Parathyroid adenoma (tissue), 2 donors: ENCODE measurements around the gene STON1.
A peak's percentile ranks its signal among the peaks of the same experiment; 100 is the strongest.

Source experiments
- H2AFZ ChIP-seq: fragments of 300-600 bp; sonication (generic); one replicate; pipeline ENCODE4 v1.7.0; 2017; ENCODE audit warnings: antibody characterized with exemption, mild to moderate bottlenecking
- H3K27ac ChIP-seq: fragments of 300-600 bp; sonication (generic); one replicate; pipeline ENCODE4 v1.7.0; 2017
- H3K27me3 ChIP-seq: fragments of 300-600 bp; sonication (generic); one replicate; pipeline ENCODE4 v1.7.0; 2017; ENCODE audit warnings: low read length; ENCODE audit not compliant: control insufficient read depth, insufficient read depth
- H3K36me3 ChIP-seq: fragments of 300-600 bp; sonication (generic); one replicate; pipeline ENCODE4 v1.7.0; 2017; ENCODE audit warnings: low read length; ENCODE audit not compliant: control insufficient read depth, insufficient read depth
- H3K4me1 ChIP-seq: fragments of 300-600 bp; sonication (generic); one replicate; pipeline ENCODE4 v1.7.0; 2017; ENCODE audit warnings: control low read depth
- H3K4me2 ChIP-seq: fragments of 300-600 bp; sonication (generic); one replicate; pipeline ENCODE4 v1.7.0; 2017; ENCODE audit warnings: low read length
- H3K4me3 ChIP-seq: fragments of 300-600 bp; sonication (generic); one replicate; pipeline ENCODE4 v1.7.0; 2017; ENCODE audit warnings: low read depth, low read length
- H3K79me2 ChIP-seq: fragments of 300-600 bp; sonication (generic); one replicate; pipeline ENCODE4 v1.7.0; 2017; ENCODE audit warnings: control low read depth
- H3K9ac ChIP-seq: fragments of 300-600 bp; sonication (generic); one replicate; pipeline ENCODE4 v1.7.0; 2017; ENCODE audit warnings: mild to moderate bottlenecking
- H3K9me3 ChIP-seq: fragments of 300-600 bp; sonication (generic); one replicate; pipeline ENCODE4 v1.7.0; 2017; ENCODE audit warnings: low read length; ENCODE audit not compliant: control insufficient read depth
- CTCF ChIP-seq: fragments of 300-600 bp; sonication (generic); IDR thresholded peaks from one replicate; pipeline ENCODE4 v1.7.0; 2017; ENCODE audit warnings: antibody characterized with exemption, mild to moderate bottlenecking
- donor health status: primary hyperparathyroidism.

The STON1 gene

GRCh38 chr2:48532174-48532573 lies 2.2 kb downstream of the STON1 start:
- H3K9ac ChIP-seq, result no peak overlapping the region
- H3K4me2 ChIP-seq, result no peak overlapping the region
- no peak overlapping the region for H2AFZ ChIP-seq
- H3K4me3 ChIP-seq, result peak overlapping the region; percentile 2
- peaks cover 9% of the 10 kb centered on the region for H3K4me1 ChIP-seq
- H3K9me3 ChIP-seq, result no peaks in the 10 kb centered on the region
- no peaks in the 10 kb centered on the region for H3K27me3 ChIP-seq
- no peak for TF ChIP-seq CTCF
- no peaks in the 10 kb centered on the region for H3K36me3 ChIP-seq
- no peak overlapping the region for H3K27ac ChIP-seq
- H3K79me2 ChIP-seq, result no peaks in the 10 kb centered on the region

DNA sequence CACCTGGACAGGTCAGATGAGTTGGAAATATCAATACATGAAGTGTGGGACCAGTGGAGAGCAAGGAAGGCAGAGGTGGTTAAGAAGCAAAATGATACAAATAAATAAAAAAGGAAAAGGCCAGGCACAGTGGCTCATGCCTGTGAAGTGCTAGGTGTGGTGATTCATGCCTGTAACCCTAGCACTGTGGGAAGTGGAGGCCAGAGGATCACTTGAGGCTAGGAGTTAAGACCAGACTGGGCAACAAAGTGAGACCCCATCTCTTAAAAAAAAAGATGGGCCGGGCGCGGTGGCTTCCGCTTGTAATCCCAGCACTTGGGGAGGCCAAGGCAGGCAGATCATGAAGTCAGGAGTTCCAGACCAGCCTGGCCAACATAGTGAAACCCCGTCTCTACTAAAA lies 2.9 kb downstream of the STON1 start:
- no peak overlapping the region for H3K9ac ChIP-seq
- no peak overlapping the region for H2AFZ ChIP-seq
- TF ChIP-seq CTCF, result no peak
- peaks cover 3% of the 10 kb centered on the region for H3K79me2 ChIP-seq
- H3K4me3 ChIP-seq, result no peak overlapping the region
- no peak overlapping the region for H3K4me2 ChIP-seq
- H3K27ac ChIP-seq, result peak overlapping the region; percentile 12
- no peaks in the 10 kb centered on the region for H3K9me3 ChIP-seq
- H3K4me1 ChIP-seq, result peaks cover 9% of the 10 kb centered on the region
- no peaks in the 10 kb centered on the region for H3K36me3 ChIP-seq
- H3K27me3 ChIP-seq, result no peaks in the 10 kb centered on the region

DNA sequence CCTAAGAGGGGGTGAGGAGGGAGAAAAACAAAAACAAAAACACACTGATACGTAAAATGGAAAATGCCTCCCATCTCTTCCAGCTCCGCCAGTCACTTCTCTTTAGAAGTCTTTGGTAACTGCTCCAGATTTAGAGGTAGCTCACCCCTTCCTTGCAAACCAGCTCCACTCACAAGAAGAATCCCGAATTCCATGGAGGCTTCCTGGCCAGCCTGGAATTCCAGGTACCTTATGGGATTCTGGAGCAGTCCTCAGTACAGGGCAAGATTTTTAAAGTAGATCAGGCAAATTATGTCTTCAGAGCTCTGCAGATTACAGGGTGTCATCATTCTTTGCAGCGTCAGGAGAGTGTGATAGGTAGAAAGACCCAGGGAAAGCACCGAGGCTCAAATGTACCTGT lies 4.8 kb downstream of the STON1 start:
- Histone ChIP-seq H3K27ac (peak overlapping the region; percentile 18), H3K79me2 (peaks cover 7% of the 10 kb centered on the region), H3K9me3 (no peaks in the 10 kb centered on the region), H3K9ac (no peak overlapping the region), H2AFZ (no peak overlapping the region), H3K4me3 (no peak overlapping the region), H3K4me1 (peaks cover 9% of the 10 kb centered on the region), H3K36me3 (no peaks in the 10 kb centered on the region), H3K4me2 (no peak overlapping the region), H3K27me3 (no peaks in the 10 kb centered on the region)
- TF ChIP-seq CTCF, result no peak

- Histone ChIP-seq H3K9ac (no peak overlapping the region), H3K4me3 (no peak overlapping the region), H3K4me1 (peaks cover 18% of the 10 kb centered on the region), H3K27ac (no peak overlapping the region), H3K9me3 (no peaks in the 10 kb centered on the region), H3K27me3 (no peaks in the 10 kb centered on the region), H3K79me2 (peaks cover 10% of the 10 kb centered on the region), H3K4me2 (no peak overlapping the region), H3K36me3 (no peaks in the 10 kb centered on the region), H2AFZ (no peak overlapping the region)
- TF ChIP-seq CTCF, result no peak
Measured at GRCh38 chr2:48540237-48540935, 10.4 kb downstream of the STON1 start.
